22Rv1 (cell line): ENCODE data around the gene GCFC2.
A peak's percentile ranks its signal among the peaks of the same experiment; 100 is the strongest.

ENCODE experiments used
- H3K27ac ChIP-seq: fragments of 450-650 bp; 2 replicates; pipeline ENCODE4 v1.5.1; 2017
- ZFX ChIP-seq: fragments of 450-650 bp; IDR thresholded peaks from 2 replicates; pipeline ENCODE4 v1.6.1; 2017; ENCODE audit warnings: antibody characterized with exemption, borderline replicate concordance
- TF ChIP-seq, protein P1 (sequence below): fragments of 450-650 bp; IDR thresholded peaks from 2 replicates; pipeline ENCODE4 v1.5.1; 2017; ENCODE audit warnings: mild to moderate bottlenecking

The GCFC2 gene

DNA sequence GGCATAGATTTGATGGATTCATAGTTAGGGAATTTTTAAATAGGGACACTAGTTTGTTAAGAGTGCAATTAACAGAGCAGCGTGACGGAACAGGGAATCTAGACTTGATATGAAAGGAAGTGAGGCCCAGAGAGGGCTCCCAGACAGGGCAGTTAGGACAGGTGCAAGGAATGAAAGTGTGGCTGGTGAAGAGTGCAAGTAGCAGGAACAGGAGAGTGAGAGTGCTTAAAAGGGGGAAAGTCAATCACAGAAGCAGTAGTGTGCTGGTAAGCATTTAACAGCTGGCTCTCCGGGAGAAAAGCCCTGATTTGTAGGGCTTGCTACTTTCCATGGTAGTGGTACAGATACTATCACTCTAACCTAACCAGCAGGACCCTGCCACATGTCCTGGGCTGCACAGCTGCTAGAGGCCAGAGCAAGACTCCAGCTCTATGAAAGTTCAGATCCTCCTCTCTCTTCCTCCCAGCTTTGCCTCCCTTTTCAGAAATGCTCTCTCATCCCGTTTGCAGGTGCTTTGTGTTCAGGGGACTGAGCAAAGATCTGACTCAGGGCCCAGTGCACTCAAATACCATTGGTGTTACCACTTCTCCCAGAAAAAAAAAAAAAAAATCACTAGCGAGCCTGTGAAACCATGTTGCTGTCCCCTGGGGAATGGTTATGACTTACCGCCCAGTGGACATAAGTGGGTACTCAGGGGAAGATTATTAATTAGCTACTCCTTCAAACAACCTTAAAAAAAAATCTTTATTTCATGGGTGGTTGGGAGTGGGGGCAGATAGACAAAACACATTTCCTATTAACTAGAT, 18.1 kb upstream of the GCFC2 start:
- no peak overlapping the region for H3K27ac ChIP-seq

DNA sequence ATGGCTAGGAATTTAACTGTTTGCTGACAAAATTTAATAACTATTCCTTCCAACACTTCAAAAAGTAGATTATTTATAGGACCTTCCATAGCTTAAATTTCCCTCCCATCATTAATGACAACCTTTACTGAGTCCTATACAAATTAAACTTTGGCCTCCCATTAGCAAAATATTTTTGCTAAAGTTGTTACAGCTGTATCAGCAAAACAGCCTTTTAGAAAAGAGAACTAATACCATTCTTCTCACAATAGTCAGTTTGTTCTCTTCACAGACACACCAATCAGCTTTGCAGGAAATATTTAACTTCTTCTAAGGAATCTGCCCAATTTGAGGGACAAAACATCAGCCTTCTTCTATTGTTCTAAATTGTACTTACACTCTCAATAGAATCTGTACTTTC, 12.0 kb upstream of the GCFC2 start:
- no peak for TF ChIP-seq ZFX
- TF ChIP-seq, protein P1, sequence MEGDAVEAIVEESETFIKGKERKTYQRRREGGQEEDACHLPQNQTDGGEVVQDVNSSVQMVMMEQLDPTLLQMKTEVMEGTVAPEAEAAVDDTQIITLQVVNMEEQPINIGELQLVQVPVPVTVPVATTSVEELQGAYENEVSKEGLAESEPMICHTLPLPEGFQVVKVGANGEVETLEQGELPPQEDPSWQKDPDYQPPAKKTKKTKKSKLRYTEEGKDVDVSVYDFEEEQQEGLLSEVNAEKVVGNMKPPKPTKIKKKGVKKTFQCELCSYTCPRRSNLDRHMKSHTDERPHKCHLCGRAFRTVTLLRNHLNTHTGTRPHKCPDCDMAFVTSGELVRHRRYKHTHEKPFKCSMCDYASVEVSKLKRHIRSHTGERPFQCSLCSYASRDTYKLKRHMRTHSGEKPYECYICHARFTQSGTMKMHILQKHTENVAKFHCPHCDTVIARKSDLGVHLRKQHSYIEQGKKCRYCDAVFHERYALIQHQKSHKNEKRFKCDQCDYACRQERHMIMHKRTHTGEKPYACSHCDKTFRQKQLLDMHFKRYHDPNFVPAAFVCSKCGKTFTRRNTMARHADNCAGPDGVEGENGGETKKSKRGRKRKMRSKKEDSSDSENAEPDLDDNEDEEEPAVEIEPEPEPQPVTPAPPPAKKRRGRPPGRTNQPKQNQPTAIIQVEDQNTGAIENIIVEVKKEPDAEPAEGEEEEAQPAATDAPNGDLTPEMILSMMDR: no peak
- H3K27ac ChIP-seq: no peak overlapping the region

More for the DNA sequence above, 18.1 kb upstream of the GCFC2 start:
- TF ChIP-seq, protein P1: no peak
- TF ChIP-seq ZFX: no peak

DNA sequence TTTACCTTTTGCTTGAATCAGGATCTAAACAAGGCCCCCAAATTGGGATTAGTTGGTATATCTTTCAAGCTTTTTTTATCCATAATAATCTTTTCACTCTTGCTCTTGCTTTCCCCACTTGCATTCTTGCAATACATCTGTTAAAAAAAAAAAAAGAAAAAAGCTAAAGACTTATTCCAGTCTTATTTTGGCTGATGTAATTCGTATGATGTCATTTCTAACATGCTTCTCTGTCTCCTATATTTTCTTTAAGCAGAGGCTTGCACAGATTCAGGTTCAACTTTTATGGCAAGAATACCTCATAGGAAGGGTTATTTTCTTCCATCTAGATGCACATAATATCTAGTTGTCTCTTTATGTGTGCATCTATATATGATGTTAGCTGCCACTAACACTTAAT, 9.8 kb upstream of the GCFC2 start:
- TF ChIP-seq ZFX: no peak
- TF ChIP-seq, protein P1: no peak
- H3K27ac ChIP-seq: no peak overlapping the region

DNA sequence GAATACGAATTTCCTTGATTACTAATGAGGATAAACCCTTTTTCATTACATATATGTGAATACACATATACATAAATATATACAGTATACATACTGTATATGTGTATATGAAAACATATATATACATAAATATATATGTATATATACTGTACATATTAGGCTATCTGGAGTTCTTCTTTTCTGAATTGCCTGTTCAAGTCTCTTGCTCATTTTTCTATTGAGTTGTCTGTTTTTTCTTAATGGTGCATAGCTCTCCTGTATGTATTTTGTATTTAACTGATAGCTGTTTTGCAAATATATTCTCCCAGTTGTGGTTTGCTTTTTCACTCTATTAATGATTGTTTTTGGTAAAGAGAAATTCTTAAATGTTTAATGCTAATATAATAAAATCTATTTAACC, 8.9 kb upstream of the GCFC2 start:
- H3K27ac ChIP-seq: no peak overlapping the region
- TF ChIP-seq, protein P1: no peak
- no peak for TF ChIP-seq ZFX

DNA sequence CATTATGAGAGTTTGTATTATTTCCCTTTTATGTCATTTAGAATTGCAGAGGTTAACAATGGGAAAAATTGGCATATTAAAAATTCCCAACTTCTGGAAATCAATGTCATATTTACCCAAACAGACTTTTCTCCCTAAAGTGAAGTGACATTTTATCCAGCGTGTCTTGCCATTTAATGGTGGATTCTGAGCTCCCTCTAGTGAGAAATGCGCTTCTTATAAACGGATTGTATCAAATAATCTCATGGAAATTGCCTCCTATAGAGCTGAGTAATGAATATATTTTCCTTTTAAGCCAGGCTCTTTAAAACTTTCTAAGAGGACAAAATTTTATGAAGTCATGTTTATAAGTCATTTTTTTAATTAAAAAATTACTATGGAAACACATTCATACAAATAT, 5.7 kb upstream of the GCFC2 start:
- no peak for TF ChIP-seq ZFX
- TF ChIP-seq, protein P1: no peak

DNA sequence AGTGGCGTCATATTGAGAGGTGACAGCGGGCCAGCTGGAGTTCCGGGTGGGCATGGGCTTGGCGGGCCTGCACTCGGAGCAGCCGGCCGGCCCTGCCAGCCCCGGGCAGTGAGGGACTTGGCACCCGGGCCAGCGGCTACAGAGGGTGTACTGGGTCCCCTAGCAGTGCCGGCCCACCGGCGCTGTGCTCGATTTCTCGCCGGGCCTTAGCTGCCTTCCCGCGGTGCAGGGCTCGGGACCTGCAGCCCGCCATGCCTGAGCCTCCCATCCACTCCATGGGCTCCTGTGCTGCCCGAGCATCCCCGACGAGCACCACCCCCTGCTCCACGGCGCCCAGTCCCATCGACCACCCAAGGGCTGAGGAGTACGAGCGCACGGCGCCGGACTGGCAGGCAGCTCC, 875 bp upstream of the GCFC2 start:
- peak overlapping the region; percentile 92 for H3K27ac ChIP-seq

More for the DNA sequence above, 5.7 kb upstream of the GCFC2 start:
- H3K27ac ChIP-seq: no peak overlapping the region

DNA sequence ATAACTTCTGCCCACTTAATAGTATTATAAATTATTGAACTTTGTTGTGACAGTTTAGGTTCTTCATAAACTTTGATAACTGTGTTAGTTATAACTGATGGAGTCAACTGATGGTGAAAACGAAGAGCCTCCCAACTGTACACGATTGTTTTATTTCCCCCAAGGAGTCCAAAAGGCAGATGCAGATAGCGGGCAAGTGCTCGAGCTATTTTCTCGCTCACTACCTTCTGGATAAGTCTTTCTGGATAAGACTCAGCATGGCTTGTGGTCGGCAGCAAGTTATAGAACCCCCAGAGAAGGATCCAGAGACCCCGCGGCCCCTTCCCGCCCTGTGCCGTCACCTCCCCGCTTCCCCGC, 517 bp downstream of the GCFC2 start:
- H3K27ac ChIP-seq: peak overlapping the region; percentile 92
- TF ChIP-seq ZFX: no peak

DNA sequence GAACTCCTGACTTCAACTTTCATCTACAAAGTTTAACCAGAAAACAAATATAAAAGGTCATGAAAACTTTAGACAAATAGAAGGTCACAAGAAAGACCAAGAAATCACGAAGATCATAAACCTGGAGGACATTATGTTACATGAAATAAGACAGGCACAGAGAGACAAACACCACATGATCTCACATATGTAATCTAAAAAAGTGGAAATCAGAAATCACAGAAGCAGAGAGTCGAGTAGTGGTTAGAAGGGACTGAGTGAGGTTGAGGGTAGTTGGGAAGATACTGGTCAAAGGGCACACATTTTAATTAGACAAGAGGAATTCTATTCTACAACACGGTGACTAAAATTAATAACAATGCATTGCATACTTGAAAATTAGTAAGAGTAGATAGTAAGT, 1.4 kb downstream of the GCFC2 start:
- no peak for TF ChIP-seq ZFX
- TF ChIP-seq, protein P1: no peak
- H3K27ac ChIP-seq: no peak overlapping the region
